Measurements from ENCODE around the gene ZBTB42. TPM values are rescaled to one million over a fixed set of nuclear protein-coding genes. Genes with fewer than 3 reads are reported as not detected.

The ZBTB42 gene
- total RNA-seq, 2 experiments from 2014 or later = 1.1 to 1.4 TPM

DNA sequence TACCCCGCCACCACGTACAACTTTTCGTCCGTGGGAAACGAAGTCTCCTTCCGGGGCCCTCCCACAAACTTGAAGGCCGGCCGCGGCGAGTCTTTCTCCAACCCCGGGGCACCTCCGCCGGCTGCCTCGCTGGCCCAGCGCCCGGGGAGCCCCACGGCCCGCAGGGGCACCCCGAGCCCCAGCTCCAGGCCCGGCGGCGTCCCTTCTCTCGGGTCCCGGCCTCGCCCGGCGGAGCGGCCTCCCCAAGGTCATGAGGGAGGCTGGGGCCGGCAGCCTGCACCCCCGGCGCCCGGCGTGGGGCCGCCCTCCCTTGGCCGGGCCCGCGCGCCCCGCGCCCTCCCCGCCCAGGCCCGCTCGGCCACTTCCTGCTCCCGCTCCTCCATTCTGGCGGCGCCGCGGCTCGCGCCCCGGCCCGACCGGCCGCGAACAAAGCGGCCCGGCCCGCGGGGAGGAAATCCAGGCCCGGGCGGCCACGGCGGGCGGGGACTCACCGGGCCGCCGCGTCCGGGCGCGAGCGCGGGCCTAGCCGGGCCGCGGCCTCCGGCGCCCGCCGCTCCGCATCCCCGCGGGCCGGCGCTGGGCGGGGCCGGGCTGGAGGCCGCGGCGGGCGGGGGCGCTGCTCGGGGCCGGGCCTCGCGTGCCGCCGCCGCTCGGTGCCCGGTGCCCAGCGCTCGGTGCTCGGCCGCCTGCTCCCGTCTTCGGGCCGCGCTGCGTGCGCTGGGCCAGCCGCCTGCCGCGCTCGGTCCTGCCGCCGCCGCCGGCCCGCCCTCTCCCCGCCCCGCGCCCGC lies 5.7 kb upstream of the ZBTB42 start, which contains the start of gene AKT1:
TSS of gene AKT1 (minus strand) at position 756 of the 788 bp plus-strand sequence. CDS start 3,105 bp downstream, outside the sequence.
- peak; percentile 52 for DNase-seq
- Mint-ChIP-seq H3K36me3 (no peaks in the 10 kb centered on the region), H3K27me3 (peaks cover 10% of the 10 kb centered on the region), H3K9me3 (no peaks in the 10 kb centered on the region), H3K27ac (peak within 1 kb of the TSS; percentile 65), H3K4me3 (peak within 1 kb of the TSS; percentile 90), H3K4me1 (peaks cover 30% of the 10 kb centered on the region)

DNA sequence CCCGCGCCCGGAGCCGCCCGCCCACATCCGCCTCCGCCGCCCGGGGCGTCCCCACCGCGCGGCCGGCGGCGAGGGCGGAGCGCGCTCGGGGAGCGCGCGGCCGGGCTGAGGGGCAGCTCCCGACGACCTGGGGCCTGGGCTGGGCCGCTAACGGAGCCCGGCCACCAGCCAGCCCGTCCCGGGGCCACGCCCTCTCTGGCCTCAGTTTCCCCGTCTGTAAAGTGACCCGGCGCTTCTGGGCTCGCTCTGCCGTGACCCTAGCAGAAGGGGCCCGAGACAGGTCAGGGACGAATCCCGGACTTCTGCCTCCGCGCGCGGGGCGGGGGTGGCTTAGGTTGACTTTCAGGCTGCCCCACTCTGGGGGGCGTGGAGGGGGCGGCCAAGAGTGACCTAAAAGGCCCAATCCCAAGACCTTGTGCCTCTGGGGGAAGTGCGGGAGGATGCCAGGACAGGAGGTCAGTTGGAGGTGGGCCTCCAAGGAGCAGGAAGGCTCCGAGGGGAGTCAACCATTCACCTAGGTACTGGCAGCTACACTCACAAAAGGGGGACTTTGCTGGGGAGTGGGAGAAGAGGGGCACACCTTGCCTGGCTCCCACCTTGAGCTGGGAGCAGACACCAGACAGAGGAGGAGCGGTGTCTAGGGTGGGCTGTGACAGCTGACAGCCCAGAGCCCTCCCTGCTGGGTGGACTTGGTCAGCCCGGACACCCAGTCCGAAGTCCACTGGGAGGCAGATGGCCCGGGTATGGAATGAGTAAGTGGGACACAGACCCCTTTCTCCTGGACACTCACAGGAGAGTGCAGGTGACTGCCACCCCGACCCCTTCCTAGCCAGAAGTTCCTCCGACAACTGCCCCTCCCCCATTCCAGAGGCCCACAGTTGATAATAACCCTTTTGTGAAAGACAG lies 4.9 kb upstream of the ZBTB42 start:
- Mint-ChIP-seq H3K27me3 (peaks cover 10% of the 10 kb centered on the region), H3K9me3 (no peaks in the 10 kb centered on the region), H3K4me1 (peaks cover 30% of the 10 kb centered on the region), H3K4me3 (peak overlapping the region; percentile 69), H3K27ac (peak overlapping the region; percentile 65), H3K36me3 (no peaks in the 10 kb centered on the region)
- DNase-seq = peak; percentile 62

DNA sequence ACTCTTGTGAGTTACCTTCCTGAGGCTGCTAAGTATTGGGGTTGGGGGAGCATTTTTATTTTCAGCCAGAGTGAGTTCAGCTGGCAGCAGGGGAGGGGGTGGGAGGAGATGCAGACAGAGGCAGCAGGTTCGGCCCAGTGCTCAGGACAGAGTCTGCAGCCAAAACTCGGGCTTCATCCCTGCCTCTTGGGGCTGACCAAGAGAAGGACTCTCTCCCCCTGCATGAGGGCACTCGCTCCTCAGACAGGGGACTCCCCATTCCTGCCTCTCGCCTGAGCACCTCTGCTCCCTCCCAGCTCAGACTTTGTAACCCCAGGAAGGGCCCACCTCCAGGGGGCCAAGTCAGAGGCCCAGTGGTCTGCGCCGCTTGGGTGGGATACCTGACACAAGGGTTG lies 4.2 kb upstream of the ZBTB42 start:
- H3K27ac Mint-ChIP-seq = no peak overlapping the region
- no peaks in the 10 kb centered on the region for H3K9me3 Mint-ChIP-seq
- H3K27me3 Mint-ChIP-seq = peaks cover 10% of the 10 kb centered on the region
- no peak for DNase-seq
- peak overlapping the region; percentile 69 for H3K4me3 Mint-ChIP-seq
- H3K36me3 Mint-ChIP-seq = no peaks in the 10 kb centered on the region
- peaks cover 27% of the 10 kb centered on the region for H3K4me1 Mint-ChIP-seq

DNA sequence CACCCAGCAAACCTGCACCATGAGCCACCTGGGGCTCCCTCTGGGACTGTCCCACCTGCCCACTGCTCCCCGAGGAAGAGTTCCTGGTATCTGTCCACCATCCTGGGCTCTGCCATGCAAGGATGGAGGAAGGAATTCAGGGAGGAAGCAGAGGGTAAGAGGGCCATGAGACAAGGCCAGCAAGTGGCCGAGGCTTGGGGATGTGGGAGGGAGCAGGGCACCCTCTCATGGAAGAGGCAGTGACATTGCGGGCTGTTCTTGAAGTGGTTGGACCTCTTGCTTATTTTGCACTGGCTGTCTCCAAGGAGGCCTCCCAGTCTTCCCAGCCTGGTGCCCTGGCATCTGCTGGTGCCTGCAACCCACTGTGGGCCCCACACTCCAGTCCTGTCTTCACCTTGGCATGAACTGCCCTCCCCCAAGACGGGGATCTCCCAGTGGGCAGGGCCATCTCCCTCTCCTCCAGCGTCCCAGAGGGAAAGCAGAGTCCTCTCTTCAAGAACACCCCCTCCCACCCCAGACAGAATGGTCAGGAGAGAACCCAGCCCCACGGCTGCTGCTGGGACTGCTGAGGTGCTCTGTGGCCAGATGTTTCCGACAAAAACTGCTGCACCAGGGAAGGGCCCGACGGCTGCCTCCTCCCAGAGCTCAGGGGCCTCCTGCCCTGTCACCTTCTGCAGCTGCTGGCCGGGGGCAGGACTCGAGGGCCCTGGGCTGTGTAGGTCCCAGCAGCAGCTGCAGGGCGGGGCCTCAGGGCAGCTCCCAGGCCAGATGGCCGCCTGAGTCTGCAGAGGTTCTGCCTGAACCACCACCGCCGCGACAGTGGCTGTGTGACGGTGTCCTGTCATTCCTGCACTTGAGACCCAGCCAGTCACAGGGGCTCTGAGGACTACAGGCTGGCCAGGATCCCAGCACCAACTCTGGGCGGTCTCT lies 3.5 kb upstream of the ZBTB42 start:
- Mint-ChIP-seq H3K4me1 (peaks cover 27% of the 10 kb centered on the region), H3K9me3 (no peaks in the 10 kb centered on the region), H3K27ac (no peak overlapping the region), H3K4me3 (no peak overlapping the region), H3K36me3 (no peaks in the 10 kb centered on the region), H3K27me3 (peaks cover 10% of the 10 kb centered on the region)
- DNase-seq = no peak

- no peaks in the 10 kb centered on the region for H3K36me3 Mint-ChIP-seq
- DNase-seq = no peak
- H3K27me3 Mint-ChIP-seq = peaks cover 10% of the 10 kb centered on the region
- no peaks in the 10 kb centered on the region for H3K9me3 Mint-ChIP-seq
- peaks cover 25% of the 10 kb centered on the region for H3K4me1 Mint-ChIP-seq
- H3K4me3 Mint-ChIP-seq = no peak overlapping the region
- H3K27ac Mint-ChIP-seq = no peak overlapping the region
Measured at GRCh38 chr14:104798300-104799243, 2.3 kb upstream of the ZBTB42 start.

DNA sequence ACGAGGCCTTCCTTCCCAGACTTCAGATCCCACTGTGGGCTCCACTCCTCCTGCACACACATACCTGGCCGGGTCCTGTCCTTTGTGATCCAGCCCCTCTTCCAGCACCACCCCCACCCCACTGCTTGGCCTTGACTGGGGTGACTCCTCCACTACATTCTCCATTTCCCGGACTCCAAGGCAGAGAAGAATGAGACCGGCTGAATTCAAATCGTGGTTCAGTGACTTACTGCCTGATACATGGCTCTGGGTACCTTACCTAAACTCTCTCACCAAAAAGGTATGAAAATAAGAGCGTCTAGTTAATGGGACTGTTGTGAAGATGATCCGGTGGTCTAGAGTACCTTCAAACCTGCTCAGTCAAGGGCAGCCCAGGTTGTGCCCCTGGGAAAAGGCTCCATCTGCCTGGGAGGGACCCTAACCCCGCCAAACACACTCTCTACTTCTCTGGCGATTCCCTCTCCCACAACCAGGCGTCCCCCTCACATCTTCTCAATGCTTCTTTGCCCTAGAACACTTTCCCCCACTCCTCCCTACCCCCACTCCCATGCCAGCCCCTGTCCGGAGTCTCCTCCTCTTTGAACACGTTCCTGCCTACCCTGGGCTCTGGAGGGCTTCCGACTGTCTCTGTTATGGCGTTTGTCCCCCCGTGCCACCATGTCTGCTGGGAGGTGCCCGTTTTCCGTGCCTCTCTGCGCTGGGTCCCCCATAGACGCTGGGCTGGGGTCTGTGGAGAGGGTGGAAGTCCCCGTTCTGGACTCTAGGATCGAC lies 1.5 kb upstream of the ZBTB42 start:
- no peak for DNase-seq
- H3K9me3 Mint-ChIP-seq = no peaks in the 10 kb centered on the region
- peaks cover 21% of the 10 kb centered on the region for H3K4me1 Mint-ChIP-seq
- H3K4me3 Mint-ChIP-seq = peak overlapping the region; percentile 41
- peak overlapping the region; percentile 77 for H3K27ac Mint-ChIP-seq
- H3K36me3 Mint-ChIP-seq = no peaks in the 10 kb centered on the region
- H3K27me3 Mint-ChIP-seq = peaks cover 10% of the 10 kb centered on the region

DNA sequence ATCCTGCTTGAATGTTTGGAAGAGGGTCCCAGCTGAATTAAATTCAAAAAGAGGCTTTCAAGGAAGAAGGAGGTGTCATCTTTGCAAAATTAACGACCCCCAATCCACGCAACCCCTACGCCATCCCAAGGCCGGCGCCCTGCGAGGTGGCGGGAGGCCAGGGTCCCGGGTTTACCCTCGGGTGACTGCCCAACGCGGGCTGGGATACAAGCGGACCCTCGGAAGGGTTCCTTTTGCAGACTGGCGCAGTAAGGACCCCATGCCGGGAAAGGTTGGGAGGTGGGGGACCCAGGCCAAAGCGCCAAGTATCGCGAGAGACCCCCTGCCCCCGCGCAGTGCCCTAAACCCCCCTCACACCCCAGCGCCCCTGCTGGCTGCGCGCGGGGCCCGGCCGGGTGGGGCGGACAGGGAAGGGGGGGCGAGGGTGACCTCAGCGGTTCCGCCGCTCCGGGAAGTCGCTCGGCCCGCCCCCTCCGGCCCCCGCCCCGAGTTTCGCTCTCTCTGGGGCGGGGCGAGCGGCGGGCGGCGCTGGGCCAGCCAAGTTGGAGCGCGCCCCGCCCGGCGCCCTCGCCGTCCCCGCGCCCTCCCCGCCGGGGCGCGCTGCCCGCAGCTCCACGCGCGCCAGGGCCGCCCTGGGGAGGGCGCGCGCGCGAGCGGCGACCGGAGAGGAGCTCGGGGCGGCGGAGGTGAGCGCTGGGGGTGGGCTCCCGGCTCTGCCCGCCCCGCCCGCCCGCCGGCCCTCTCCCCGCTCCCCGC lies 708 bp upstream of the ZBTB42 start:
- Mint-ChIP-seq H3K4me1 (peaks cover 20% of the 10 kb centered on the region), H3K36me3 (no peaks in the 10 kb centered on the region)

GRCh38 chr14:104801520-104802393 lies 856 bp downstream of the ZBTB42 start:
- H3K27ac Mint-ChIP-seq = peak overlapping the region; percentile 63
- H3K36me3 Mint-ChIP-seq = no peaks in the 10 kb centered on the region
- DNase-seq = no peak
- no peaks in the 10 kb centered on the region for H3K9me3 Mint-ChIP-seq
- H3K4me3 Mint-ChIP-seq = peak overlapping the region; percentile 84
- peaks cover 14% of the 10 kb centered on the region for H3K4me1 Mint-ChIP-seq
- H3K27me3 Mint-ChIP-seq = peaks cover 10% of the 10 kb centered on the region

More for the DNA sequence above, 708 bp upstream of the ZBTB42 start:
- peak; percentile 82 for DNase-seq
- Mint-ChIP-seq H3K27ac (peak overlapping the region; percentile 77), H3K4me3 (peak overlapping the region; percentile 41), H3K9me3 (no peaks in the 10 kb centered on the region), H3K27me3 (peaks cover 10% of the 10 kb centered on the region)

GRCh38 chr14:104802394-104803184 lies 1.7 kb downstream of the ZBTB42 start:
- H3K4me3 Mint-ChIP-seq = no peak overlapping the region
- peaks cover 12% of the 10 kb centered on the region for H3K4me1 Mint-ChIP-seq
- peaks cover 10% of the 10 kb centered on the region for H3K27me3 Mint-ChIP-seq
- H3K9me3 Mint-ChIP-seq = no peaks in the 10 kb centered on the region
- no peaks in the 10 kb centered on the region for H3K36me3 Mint-ChIP-seq
- H3K27ac Mint-ChIP-seq = no peak overlapping the region
- DNase-seq = no peak

DNA sequence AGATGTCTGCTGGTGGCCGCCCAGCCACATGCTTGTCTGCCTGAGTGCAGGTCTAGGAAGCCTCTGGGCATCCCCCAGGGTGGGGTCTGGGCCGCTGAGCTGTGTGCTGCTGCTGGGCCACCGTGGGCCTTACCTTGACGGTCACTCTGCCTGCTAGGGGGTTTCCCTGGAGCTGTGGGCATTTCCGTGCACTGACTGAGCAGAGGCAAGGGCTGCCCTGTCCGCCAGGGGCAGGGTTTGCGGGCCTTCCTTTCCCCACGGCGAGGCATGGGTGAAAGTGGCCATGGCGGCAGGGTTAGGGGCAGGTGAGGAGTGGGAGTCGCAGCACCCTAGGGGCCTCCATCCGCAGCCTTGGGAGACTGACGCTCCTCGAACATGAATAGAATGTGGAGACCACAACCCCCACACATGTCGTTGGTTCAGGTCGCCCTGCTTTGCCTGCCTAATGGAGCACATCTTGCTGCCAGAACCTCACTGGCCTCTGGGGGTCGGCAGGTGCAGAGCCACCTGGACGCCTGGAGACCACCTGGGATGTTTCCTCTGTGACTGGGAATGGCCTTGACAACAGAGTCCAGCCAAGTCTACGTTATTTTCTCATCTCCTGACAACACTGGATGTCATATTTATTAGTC lies 2.5 kb downstream of the ZBTB42 start:
- Mint-ChIP-seq H3K27me3 (peaks cover 6% of the 10 kb centered on the region), H3K4me3 (no peak overlapping the region), H3K9me3 (no peaks in the 10 kb centered on the region), H3K36me3 (no peaks in the 10 kb centered on the region), H3K27ac (no peak overlapping the region), H3K4me1 (peaks cover 12% of the 10 kb centered on the region)
- DNase-seq = no peak

DNA sequence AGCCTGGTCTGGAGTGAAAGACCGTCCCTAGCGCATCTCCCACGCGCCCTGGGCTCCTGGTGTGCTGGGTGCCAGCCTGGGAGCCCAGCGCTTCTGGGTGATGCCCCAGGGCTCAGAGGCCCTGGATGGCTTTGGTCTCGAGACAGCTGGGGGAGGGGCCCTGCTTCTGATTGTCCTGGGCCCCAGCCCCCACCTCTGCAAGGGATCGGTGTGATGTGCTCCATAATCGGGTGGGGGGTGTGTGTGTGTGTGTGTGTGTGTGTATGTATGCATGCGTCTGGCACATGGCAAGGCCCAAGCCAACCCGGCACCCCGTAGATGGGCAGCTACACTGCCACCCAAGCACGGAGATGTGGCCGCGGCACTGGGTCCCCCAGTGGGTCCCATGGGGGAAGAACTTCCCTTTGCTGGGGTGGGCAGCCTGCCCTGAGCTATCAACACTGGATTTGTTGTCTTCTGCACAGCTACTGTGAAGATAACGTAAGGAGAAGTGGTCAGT lies 3.1 kb downstream of the ZBTB42 start:
- no peak overlapping the region for H3K4me3 Mint-ChIP-seq
- no peaks in the 10 kb centered on the region for H3K9me3 Mint-ChIP-seq
- no peaks in the 10 kb centered on the region for H3K36me3 Mint-ChIP-seq
- peaks cover 3% of the 10 kb centered on the region for H3K27me3 Mint-ChIP-seq
- H3K4me1 Mint-ChIP-seq = peaks cover 12% of the 10 kb centered on the region
- H3K27ac Mint-ChIP-seq = no peak overlapping the region
- no peak for DNase-seq

All from activated naive CD8-positive, alpha-beta T cell treated with anti-CD3 and anti-CD28 coated beads for 36 hours (primary cell).